Fibroblast of mammary gland (primary cell): ENCODE data around the gene LAMTOR1.
"Not testable (repeated sequence)": the region's sequence is repeated elsewhere in the genome, so short reads cannot be mapped to it uniquely, and the experiment has no call there.

ENCODE experiments used
- DNase-seq: peaks from one replicate; pipeline ENCODE4 v3.0.0-alpha.2; 2010; ENCODE audit warnings: low read depth
- H3K4me3 ChIP-seq: 2 replicates; pipeline ENCODE4 v1.5.1; 2011; ENCODE audit warnings: low read depth, mild to moderate bottlenecking, low read length, moderate library complexity; ENCODE audit not compliant: control insufficient read depth
- TF ChIP-seq, protein P1 (sequence below): conservative IDR thresholded peaks from 2 replicates; pipeline ENCODE4 v1.5.1; 2011; ENCODE audit warnings: low read depth, low read length, inconsistent platforms; ENCODE audit not compliant: control insufficient read depth, insufficient read depth

LAMTOR1 gene

DNA sequence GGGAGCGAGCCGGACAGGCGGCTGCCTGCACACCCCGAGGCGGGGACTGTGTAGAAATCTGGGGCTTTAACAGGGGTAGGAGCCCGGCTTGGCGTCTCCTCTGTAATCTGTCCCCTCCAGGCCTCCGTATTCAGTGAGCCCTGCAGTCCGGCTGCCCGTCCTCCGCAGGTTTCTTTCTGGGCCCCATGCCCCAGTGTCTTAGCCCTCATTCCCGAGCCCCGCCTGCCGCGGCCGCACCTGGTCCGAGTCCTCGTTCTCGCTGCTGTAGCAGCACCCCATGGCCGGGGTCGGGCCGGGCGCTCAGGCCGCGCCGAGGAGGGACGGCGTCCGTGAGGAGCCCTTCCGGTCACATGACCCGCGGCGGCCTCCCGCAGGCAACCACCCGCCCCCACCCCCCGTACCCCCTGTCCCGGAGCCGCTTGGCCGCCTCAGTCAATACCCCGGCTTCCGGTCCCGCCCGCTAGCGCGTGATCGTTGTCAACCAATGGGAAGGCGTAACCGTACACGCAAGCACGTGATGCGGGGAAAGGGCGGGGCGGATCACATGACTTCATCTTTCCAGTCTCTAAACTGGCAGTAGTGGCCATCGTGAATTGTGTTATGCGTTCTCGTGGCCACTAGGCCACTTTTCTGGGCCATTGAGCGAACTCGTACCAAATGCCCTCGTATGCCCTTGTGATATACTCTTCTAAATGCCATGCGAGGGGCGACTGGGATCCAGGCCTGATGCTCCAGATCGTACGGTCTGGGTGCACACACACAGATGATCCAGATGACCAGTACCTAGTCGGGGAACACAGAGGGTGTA is at the start of gene LAMTOR1:
Gene LAMTOR1 (minus strand): TSS at position 352 of the 808 bp plus-strand sequence. CDS start 73 bp downstream, at position 279.
- TF ChIP-seq, protein P1, sequence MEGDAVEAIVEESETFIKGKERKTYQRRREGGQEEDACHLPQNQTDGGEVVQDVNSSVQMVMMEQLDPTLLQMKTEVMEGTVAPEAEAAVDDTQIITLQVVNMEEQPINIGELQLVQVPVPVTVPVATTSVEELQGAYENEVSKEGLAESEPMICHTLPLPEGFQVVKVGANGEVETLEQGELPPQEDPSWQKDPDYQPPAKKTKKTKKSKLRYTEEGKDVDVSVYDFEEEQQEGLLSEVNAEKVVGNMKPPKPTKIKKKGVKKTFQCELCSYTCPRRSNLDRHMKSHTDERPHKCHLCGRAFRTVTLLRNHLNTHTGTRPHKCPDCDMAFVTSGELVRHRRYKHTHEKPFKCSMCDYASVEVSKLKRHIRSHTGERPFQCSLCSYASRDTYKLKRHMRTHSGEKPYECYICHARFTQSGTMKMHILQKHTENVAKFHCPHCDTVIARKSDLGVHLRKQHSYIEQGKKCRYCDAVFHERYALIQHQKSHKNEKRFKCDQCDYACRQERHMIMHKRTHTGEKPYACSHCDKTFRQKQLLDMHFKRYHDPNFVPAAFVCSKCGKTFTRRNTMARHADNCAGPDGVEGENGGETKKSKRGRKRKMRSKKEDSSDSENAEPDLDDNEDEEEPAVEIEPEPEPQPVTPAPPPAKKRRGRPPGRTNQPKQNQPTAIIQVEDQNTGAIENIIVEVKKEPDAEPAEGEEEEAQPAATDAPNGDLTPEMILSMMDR, result peak; percentile 40
- peak within 1 kb of the TSS; percentile 99 for H3K4me3 ChIP-seq
- peak; percentile 99 for DNase-seq

DNA sequence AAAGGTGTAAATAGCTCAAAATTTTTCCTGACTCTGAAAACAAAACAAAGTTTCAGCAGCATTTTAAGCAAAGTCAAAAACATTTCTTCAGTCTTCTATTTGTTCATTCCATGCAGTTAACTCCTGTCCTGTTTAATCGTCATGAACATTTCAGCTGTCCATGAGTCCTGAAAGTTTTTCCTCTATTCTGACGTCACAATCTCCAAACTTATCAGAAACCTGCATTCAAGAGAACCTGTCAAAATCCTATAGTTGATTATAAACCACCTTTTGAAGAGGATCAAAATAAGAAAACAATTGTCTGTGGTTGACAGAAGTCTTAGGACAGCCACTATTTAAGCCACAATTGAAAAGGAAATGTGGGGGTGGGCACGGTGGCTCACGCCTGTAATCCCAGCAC is 47.8 kb upstream of the LAMTOR1 start:
- TF ChIP-seq, protein P1, result no peak
- DNase-seq, result no peak
- H3K4me3 ChIP-seq, result no peak overlapping the region

GRCh38 chr11:72146625-72147024 is 43.5 kb upstream of the LAMTOR1 start:
- TF ChIP-seq, protein P1, result no peak
- no peak overlapping the region for H3K4me3 ChIP-seq
- no peak for DNase-seq

- TF ChIP-seq, protein P1, result no peak
- no peak overlapping the region for H3K4me3 ChIP-seq
- DNase-seq, result peak; percentile 74
Observed at GRCh38 chr11:72144807-72145565, 41.9 kb upstream of the LAMTOR1 start.

DNA sequence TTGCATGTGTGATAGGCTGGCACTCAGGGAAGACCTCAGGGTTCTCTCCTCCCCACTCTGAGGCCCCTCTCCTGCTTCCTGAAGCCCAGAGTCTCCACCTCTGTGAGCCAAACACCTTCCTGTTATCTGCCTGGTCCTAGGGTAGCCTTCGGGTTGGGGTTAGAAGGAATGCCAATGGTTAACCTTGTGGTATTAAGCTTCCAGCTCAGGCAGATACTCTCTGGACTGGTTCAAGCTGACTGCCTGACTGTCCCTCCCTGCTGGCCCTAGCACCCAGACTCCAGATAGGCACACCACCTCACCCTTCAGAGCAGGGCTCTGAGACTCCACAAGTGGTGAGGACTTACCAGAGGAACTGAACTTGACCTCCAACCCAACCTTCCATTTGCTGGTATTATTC is 39.4 kb upstream of the LAMTOR1 start:
- not testable (repeated sequence) for DNase-seq, H3K4me3 ChIP-seq

GRCh38 chr11:72142086-72142485 is 39.0 kb upstream of the LAMTOR1 start:
- not testable (repeated sequence) for H3K4me3 ChIP-seq, DNase-seq

- TF ChIP-seq, protein P1, result no peak
- peak; percentile 94 for DNase-seq
- H3K4me3 ChIP-seq, result no peak overlapping the region
Observed at GRCh38 chr11:72141066-72141465, 38.0 kb upstream of the LAMTOR1 start.
